Trophoblast cell (in vitro differentiated cells and primary cell): ENCODE data around the gene PAK1IP1. TPM values are rescaled to one million over a fixed set of nuclear protein-coding genes. Genes with fewer than 3 reads are reported as not detected.
A peak's percentile ranks its signal among the peaks of the same experiment; 100 is the strongest.

Experiments used
- DNase-seq, 2 donors: peaks; one replicate each; pipeline ENCODE4 v3.0.0-alpha.2; 2016
- H2AFZ ChIP-seq: 2 replicates; pipeline ENCODE4 v1.6.1; 2013; ENCODE audit warnings: low read length, moderate library complexity, mild to moderate bottlenecking; ENCODE audit not compliant: insufficient read depth, poor library complexity
- H2AK5ac ChIP-seq: 2 replicates; pipeline ENCODE4 v1.6.1; 2013; ENCODE audit warnings: mild to moderate bottlenecking, low read length
- H2BK120ac ChIP-seq: 2 replicates; pipeline ENCODE4 v1.6.1; 2013; ENCODE audit warnings: low read length, mild to moderate bottlenecking, moderate library complexity; ENCODE audit not compliant: insufficient read depth, poor library complexity
- H2BK12ac ChIP-seq: 2 replicates; pipeline ENCODE4 v1.6.1; 2013; ENCODE audit warnings: mild to moderate bottlenecking, low read length, moderate library complexity
- H2BK5ac ChIP-seq: 2 replicates; pipeline ENCODE4 v1.6.1; 2013; ENCODE audit warnings: low read length, low read depth, moderate library complexity, mild to moderate bottlenecking; ENCODE audit not compliant: poor library complexity
- H3K14ac ChIP-seq: 2 replicates; pipeline ENCODE4 v1.6.1; 2013; ENCODE audit warnings: mild to moderate bottlenecking, low read length
- H3K18ac ChIP-seq: 2 replicates; pipeline ENCODE4 v1.6.1; 2013; ENCODE audit warnings: mild to moderate bottlenecking, low read length
- H3K23ac ChIP-seq: 2 replicates; pipeline ENCODE4 v1.6.1; 2013; ENCODE audit warnings: low read length
- H3K27ac ChIP-seq: 2 replicates; pipeline ENCODE4 v1.5.1; 2013; ENCODE audit warnings: low read depth, mild to moderate bottlenecking, inconsistent platforms, low read length, moderate library complexity
- H3K27me3 ChIP-seq: 2 replicates; pipeline ENCODE4 v1.6.1; 2013; ENCODE audit warnings: inconsistent platforms, mild to moderate bottlenecking, low read length, moderate library complexity; ENCODE audit not compliant: insufficient read depth
- H3K36me3 ChIP-seq, 2 experiments: 1 replicate in 1 of 2; 2 replicates in 1 of 2; pipeline ENCODE4 v1.6.1; 2013; ENCODE audit warnings: low read length in 2 of 2, mild to moderate bottlenecking in 2 of 2, moderate library complexity in 1 of 2; ENCODE audit not compliant: insufficient read depth in 2 of 2, control insufficient read depth in 1 of 2
- H3K4ac ChIP-seq: 2 replicates; pipeline ENCODE4 v1.6.1; 2013; ENCODE audit warnings: low read depth, mild to moderate bottlenecking, low read length, moderate library complexity
- H3K4me1 ChIP-seq, 2 experiments: 1 replicate in 1 of 2; 2 replicates in 1 of 2; pipeline ENCODE4 v1.6.1; 2013; ENCODE audit warnings: low read length in 2 of 2, mild to moderate bottlenecking in 2 of 2, moderate library complexity in 1 of 2; ENCODE audit not compliant: insufficient read depth in 2 of 2, control insufficient read depth in 1 of 2
- H3K4me2 ChIP-seq: 2 replicates; pipeline ENCODE4 v1.6.1; 2013; ENCODE audit warnings: inconsistent platforms, mild to moderate bottlenecking, low read length, moderate library complexity
- H3K4me3 ChIP-seq: 2 replicates; pipeline ENCODE4 v1.5.1; 2013; ENCODE audit warnings: mild to moderate bottlenecking, low read depth, low read length, inconsistent platforms
- H3K79me1 ChIP-seq: one replicate; pipeline ENCODE4 v1.6.1; 2013; ENCODE audit warnings: low read length
- H3K79me2 ChIP-seq: 2 replicates; pipeline ENCODE4 v1.6.1; 2013; ENCODE audit warnings: low read length, mild to moderate bottlenecking; ENCODE audit not compliant: control insufficient read depth, insufficient read depth, poor library complexity
- H3K9ac ChIP-seq: 2 replicates; pipeline ENCODE4 v1.6.1; 2013; ENCODE audit warnings: mild to moderate bottlenecking, low read length
- H3K9me3 ChIP-seq: 2 replicates; pipeline ENCODE4 v1.6.1; 2013; ENCODE audit warnings: low read depth, mild to moderate bottlenecking, control low read depth, inconsistent platforms, low read length; ENCODE audit not compliant: insufficient read depth
- H4K12ac ChIP-seq: 2 replicates; pipeline ENCODE4 v1.6.1; 2013; ENCODE audit warnings: low read depth, mild to moderate bottlenecking, low read length, moderate library complexity
- H4K8ac ChIP-seq: 2 replicates; pipeline ENCODE4 v1.6.1; 2013; ENCODE audit warnings: low read depth, mild to moderate bottlenecking, low read length, moderate library complexity
- H4K91ac ChIP-seq: one replicate; pipeline ENCODE4 v1.6.1; 2013; ENCODE audit warnings: low read depth, mild to moderate bottlenecking, low read length, moderate library complexity
- WGBS: extraction: QIAGEN DNeasy Blood & Tissue Kit; methylation state at CpG from one replicate; pipeline ENCODE4 v1.1.7; 2013; ENCODE audit warnings: missing lambda C conversion rate; ENCODE audit not compliant: insufficient read length, insufficient coverage; ENCODE audit errors: extremely low coverage; 5-methylcytosine and 5-hydroxymethylcytosine counted together
- polyA plus RNA-seq: library from polyadenylated mRNA; stranded (reverse); fragments of 200-250 nt; gene quantifications from 2 replicates; pipeline ENCODE4 v1.2.3, GENCODE V29; 2013

PAK1IP1 gene, protein sequence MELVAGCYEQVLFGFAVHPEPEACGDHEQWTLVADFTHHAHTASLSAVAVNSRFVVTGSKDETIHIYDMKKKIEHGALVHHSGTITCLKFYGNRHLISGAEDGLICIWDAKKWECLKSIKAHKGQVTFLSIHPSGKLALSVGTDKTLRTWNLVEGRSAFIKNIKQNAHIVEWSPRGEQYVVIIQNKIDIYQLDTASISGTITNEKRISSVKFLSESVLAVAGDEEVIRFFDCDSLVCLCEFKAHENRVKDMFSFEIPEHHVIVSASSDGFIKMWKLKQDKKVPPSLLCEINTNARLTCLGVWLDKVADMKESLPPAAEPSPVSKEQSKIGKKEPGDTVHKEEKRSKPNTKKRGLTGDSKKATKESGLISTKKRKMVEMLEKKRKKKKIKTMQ
- polyA plus RNA-seq, result 16.1 and 16.9 TPM in 2 replicates

DNA sequence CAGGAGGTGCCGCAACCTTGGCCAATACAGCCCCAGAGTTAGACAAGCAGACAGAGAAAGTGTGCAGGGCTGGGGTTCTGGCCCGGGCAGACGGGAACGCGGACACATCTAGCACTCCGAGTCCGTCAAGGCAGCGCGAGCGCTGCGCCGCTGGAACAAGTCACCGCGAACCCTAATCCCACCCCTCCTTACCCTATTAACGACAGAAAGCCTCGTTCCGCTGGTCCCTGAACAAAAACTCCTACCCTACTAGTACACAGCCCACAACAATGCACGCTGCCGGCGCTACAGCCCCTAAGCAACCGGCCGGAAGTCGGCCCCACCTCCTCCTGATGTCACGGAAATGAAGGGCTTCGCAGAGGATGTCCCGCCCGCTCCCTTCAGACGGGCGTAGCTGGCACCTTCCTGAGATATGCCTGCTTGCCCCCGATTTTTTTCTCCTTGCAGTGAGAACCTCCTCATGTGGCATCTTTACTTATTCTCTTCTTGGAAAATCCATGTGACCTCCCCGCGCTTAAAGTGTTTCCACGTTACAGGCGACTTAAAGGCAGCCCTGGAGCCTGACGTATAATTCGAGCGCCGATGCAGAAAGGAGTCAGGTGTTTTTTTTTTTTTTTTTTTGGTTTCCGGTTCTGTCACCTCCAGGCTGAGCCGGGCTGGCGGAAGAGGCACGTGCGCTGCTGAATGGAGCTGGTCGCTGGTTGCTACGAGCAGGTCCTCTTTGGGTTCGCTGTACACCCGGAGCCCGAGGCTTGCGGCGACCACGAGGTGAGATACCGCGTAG lies at the start of gene PAK1IP1, which contains the start of gene C6orf52:
Gene PAK1IP1, plus strand, starts transcription at position 671 of the 784 bp plus-strand sequence. Its CDS starts 14 bp downstream, at position 685.
Gene C6orf52, minus strand, starts transcription at position 315 of the 784 bp plus-strand sequence. CDS start 7,066 bp downstream, outside the sequence.
- Histone ChIP-seq H2BK12ac (no peak within 1 kb of the TSS), H3K4ac (peak within 1 kb of the TSS; percentile 64), H4K91ac (peak within 1 kb of the TSS; percentile 76), H3K36me3 (peaks cover 5 to 11% of the 10 kb centered on the region in 2 experiments), H3K79me2 (peaks cover 7% of the 10 kb centered on the region), H4K12ac (peak within 1 kb of the TSS; percentile 64), H3K14ac (peak within 1 kb of the TSS; percentile 90), H3K9me3 (no peaks in the 10 kb centered on the region), H3K23ac (no peak within 1 kb of the TSS), H3K4me2 (peak within 1 kb of the TSS; percentile 67), H3K4me1 (peaks cover 5 to 6% of the 10 kb centered on the region in 2 experiments), H3K27ac (peak within 1 kb of the TSS; percentile 69), H3K18ac (peak within 1 kb of the TSS; percentile 79), H2BK5ac (peak within 1 kb of the TSS; percentile 88), H3K79me1 (peaks cover 15% of the 10 kb centered on the region), H4K8ac (peak within 1 kb of the TSS; percentile 96), H2AFZ (peak within 1 kb of the TSS; percentile 94), H2BK120ac (peak within 1 kb of the TSS; percentile 75), H3K27me3 (no peaks in the 10 kb centered on the region), H3K9ac (peak within 1 kb of the TSS; percentile 98), H2AK5ac (peak within 1 kb of the TSS; percentile 6), H3K4me3 (peak within 1 kb of the TSS; percentile 94)
- WGBS, result no CpG with 5 or more reads among the region's 53 CpGs
- DNase-seq, result peak; percentile 90 to 94

DNA sequence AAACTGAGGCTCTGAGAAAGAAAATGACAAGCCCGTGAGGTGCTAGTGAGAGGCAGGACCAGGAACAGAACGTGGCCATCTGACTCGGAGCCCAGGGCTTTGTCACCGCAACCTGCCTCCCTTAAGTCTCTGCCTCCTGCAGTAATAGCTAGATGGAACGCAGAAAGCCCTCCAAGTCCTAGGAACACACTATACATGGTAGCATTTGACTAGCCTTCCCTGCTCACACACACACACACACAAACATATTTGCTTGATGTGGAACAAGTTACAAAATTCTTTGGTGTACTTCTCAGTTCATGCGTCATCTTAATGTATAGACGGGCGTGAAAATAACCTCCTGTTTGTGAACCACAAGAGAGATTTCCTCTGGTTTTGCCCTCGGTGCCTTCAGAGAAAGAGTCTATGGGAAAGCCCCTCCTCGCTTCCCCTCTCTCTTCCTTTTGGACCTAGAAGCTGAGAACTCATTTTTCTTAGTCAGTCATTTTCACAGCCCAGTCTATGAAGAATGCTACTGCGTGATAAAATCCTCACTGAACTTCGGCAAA lies 39.2 kb upstream of the PAK1IP1 start:
- Histone ChIP-seq H4K91ac (no peak overlapping the region), H3K27me3 (no peaks in the 10 kb centered on the region), H3K9me3 (no peaks in the 10 kb centered on the region), H3K9ac (no peak overlapping the region), H3K36me3 (no peaks in the 10 kb centered on the region), H3K18ac (no peak overlapping the region), H3K4me3 (no peak overlapping the region), H2AK5ac (no peak overlapping the region), H2BK5ac (no peak overlapping the region), H3K23ac (no peak overlapping the region), H4K12ac (no peak overlapping the region), H3K27ac (no peak overlapping the region), H3K4me1 (no peaks in the 10 kb centered on the region), H3K14ac (no peak overlapping the region), H2BK120ac (no peak overlapping the region), H2AFZ (no peak overlapping the region), H3K4me2 (no peak overlapping the region), H3K4ac (no peak overlapping the region), H3K79me1 (peaks cover 4% of the 10 kb centered on the region), H3K79me2 (no peaks in the 10 kb centered on the region), H2BK12ac (no peak overlapping the region), H4K8ac (no peak overlapping the region)
- no CpG with 5 or more reads among the region's 12 CpGs for WGBS
- no peak for DNase-seq

DNA sequence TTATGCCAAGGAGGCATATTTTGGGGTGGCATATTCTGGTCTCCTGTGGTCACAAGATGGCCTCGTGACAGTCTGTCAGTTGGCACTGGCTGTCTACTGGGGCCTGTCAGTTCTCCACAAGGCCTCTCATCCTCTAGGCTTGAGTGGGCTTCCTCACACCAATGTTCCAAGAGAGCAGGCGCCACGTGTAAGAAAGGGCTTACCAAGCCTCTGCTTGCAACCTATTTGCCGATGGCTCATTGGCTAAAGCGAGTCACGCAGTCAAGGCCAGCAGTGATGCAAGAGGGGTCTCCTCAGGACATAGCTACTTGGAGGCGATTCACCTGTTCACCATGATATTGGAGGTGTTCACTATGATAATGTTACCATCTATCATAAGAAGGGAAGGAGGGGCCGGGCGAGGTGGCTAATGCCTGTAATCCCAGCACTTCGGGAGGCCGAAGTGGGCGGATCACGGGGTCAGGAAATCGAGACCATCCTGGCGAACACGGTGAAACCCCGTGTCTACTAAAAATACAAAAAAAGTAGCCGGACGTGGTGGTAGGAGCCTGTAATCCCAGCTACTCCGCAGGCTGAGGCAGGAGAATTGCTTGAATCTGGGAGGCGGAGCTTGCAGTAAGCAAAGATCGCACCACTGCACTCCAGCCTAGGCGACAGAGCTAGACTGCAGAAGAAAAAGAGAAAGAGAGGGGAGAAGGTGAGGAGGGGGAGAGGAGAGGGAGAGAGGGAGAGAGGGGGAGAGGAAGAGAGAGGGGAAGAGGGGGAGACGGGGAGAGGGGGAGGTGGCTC lies 35.7 kb upstream of the PAK1IP1 start:
- H2AK5ac ChIP-seq, result no peak overlapping the region
- peaks cover 4% of the 10 kb centered on the region for H3K79me1 ChIP-seq
- no peak overlapping the region for H2BK12ac ChIP-seq
- no peak overlapping the region for H3K9ac ChIP-seq
- H4K8ac ChIP-seq, result peak overlapping the region; percentile 68
- H3K18ac ChIP-seq, result no peak overlapping the region
- no peak overlapping the region for H3K23ac ChIP-seq
- peaks cover 1% of the 10 kb centered on the region for H3K9me3 ChIP-seq
- no CpG with 5 or more reads among the region's 24 CpGs for WGBS
- no peak overlapping the region for H3K14ac ChIP-seq
- H2BK120ac ChIP-seq, result no peak overlapping the region
- H3K27me3 ChIP-seq, result no peaks in the 10 kb centered on the region
- no peak overlapping the region for H2BK5ac ChIP-seq
- peak in 1 of 2 donors; percentile 8 for DNase-seq
- no peak overlapping the region for H4K12ac ChIP-seq
- H3K4ac ChIP-seq, result no peak overlapping the region
- no peaks in the 10 kb centered on the region for H3K4me1 ChIP-seq
- no peaks in the 10 kb centered on the region for H3K79me2 ChIP-seq
- peak overlapping the region; percentile 74 for H3K4me3 ChIP-seq
- peak overlapping the region; percentile 59 for H3K4me2 ChIP-seq
- H3K27ac ChIP-seq, result no peak overlapping the region
- H4K91ac ChIP-seq, result peak overlapping the region; percentile 67
- no peaks in the 10 kb centered on the region for H3K36me3 ChIP-seq
- H2AFZ ChIP-seq, result peak overlapping the region; percentile 88
